HUDEP-2 (cell line): ENCODE measurements around the gene GPT2.
A peak's percentile ranks its signal among the peaks of the same experiment; 100 is the strongest.
"Not testable (repeated sequence)": the region's sequence is repeated elsewhere in the genome, so short reads cannot be mapped to it uniquely, and the experiment has no call there.

ENCODE experiments used
- DNase-seq, 76 experiments: peaks; one replicate each; lab custom pipeline; 2025; ENCODE audit not compliant: unreplicated experiment in 76 of 76; lab: John Stamatoyannopoulos, UW

The GPT2 gene

DNA sequence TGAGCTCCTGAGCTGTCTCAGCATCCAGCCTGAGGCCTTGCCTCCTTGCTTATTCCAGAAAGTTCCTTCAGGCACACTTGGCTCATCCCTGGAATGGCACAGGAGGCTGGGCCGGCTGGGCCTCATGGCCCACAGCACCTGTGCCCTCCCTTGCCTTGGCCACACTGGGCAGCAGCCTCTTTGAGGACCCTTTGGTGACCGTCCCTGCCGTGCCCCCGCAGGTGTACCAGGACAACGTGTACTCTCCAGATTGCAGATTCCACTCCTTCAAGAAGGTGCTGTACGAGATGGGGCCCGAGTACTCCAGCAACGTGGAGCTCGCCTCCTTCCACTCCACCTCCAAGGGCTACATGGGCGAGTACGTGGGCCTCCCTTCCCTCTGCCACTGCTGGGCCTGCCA, 34.2 kb downstream of the GPT2 start:
- no peak for DNase-seq

DNA sequence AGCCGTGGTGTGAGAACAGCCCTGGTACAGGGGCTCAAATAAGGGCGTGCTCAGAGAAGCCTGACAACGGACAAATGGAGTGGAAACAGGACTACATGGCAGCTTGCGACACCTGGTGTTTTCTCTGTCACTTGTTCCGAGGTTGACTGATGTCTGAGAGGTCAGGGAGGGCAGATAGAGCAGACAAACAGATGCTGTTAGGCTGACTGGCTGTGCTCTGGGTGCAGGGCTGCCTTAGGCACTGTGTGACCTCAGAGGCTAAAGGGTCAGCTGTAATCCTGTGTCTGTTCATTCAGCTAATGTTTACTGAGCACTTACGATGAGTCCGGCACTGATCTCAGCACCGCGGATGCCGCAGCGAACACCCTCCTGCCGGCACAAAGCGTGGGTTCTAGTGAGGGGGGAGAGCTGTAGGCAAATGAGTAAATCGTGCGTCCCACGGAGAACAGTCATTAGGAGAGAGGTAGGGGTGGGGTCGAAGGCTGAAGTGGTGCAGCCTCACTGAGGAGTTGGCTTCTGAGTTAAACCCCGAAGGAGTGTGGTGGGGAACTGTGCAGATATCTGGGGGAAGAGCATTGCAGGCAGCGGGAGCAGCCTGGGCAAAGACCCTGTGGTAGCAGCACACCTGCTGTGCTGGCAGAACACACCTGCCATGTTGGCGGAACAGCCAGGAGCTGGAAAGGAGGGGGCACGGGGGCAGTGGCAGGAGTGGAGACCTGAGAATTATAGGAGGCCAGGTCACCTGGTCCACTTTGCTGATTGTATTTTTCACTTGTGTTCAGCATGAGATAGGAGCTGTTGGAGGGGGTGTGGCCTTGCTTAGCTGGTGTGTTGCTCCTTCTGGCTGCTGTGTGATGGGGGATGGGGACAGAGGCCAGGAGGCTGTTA, 35.0 kb downstream of the GPT2 start:
- peak in 3 of 76 experiments; percentile 4 to 17 (median 6) for DNase-seq

DNA sequence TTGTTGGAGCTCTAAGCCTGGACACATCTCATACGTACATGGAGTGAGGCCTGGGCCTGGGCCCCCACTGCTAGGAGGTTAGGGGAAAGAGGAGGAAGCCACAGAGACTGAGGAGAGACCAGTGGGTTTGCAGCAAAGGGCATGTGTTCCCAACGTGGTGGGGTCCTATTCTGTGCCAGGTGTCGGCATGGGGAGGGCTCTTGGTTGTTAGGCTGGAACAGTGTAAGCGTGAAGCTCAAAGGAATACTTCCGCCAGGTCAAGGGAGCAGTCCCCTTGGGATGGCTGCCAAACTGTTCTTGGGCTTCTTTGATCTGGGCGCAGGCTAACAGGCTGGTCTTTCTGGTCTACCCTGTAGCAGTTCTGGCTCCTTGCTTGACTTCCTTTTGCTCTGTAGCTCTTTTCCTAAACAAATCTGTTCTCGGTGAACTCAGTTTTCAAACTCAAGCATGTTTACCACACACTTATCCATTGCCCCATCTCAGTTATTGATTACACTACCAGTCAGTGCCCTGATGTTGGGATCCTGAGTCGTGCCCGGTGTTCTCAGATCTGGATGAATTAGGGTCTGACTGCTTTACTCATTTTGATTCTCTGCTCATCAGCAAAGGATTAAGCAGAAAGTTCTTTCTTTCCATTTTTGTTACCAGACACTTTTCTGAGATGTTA, 36.4 kb downstream of the GPT2 start:
- DNase-seq: no peak

GRCh38 chr16:46922239-46922638, 38.1 kb downstream of the GPT2 start:
- DNase-seq: no peak

- DNase-seq: no peak
Observed at GRCh38 chr16:46923513-46924295, 39.5 kb downstream of the GPT2 start.

- no peak for DNase-seq
Observed at GRCh38 chr16:46924402-46924801, 40.2 kb downstream of the GPT2 start.

DNA sequence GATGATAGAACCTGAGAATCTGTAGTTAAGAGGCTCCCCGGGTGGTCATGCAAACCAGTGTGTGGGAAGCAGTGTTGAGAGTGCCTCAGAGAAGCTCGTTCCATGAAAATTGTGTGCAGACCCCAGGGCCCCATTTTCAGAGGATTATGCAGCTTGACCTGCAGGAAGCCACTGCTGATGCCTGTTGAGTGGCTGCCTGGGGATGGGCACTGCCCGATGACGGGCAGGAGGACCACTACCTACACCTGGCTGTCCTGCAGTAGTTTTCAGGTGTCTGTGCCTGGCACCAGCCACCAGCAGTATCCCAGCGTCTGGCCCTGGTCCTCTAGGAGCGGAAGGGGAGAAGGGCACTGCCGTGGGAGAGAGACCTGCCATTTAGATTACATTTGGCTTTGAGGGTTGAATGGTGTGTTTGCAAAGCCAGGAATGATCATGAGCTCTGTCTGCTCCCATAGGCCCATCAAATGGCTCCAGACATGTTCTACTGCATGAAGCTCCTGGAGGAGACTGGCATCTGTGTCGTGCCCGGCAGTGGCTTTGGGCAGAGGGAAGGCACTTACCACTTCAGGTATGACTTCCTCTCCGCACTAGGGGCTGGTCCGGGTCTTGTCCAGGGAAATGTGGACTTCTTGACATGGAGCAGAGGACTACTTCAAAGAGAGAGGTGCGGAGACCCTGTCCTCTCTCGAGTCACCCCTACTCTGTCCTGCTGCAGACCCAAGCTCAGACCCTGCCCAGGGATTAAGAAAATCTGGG, 42.5 kb downstream of the GPT2 start:
- no peak for DNase-seq

GRCh38 chr16:46927273-46927672, 43.1 kb downstream of the GPT2 start:
- DNase-seq: no peak

DNA sequence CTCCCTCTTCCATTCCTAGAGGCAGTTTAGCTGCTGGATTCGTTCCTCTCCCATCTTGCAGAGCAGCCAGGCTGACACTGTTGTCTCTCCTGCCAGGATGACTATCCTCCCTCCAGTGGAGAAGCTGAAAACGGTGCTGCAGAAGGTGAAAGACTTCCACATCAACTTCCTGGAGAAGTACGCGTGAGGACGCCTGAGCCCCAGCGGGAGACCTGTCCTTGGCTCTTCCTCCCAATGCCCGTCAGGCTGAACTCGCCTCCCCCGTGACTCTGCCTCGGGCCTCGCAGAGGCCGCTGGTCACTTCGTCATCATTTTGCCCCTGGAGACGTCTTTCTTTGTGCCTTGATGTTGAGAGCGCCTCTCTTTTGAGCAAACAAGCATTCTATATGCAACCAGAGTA, 44.6 kb downstream of the GPT2 start:
- DNase-seq: no peak

GRCh38 chr16:46929378-46930332, 45.5 kb downstream of the GPT2 start:
- peak in 60 of 76 experiments; percentile 2 to 69 (median 37) for DNase-seq

DNA sequence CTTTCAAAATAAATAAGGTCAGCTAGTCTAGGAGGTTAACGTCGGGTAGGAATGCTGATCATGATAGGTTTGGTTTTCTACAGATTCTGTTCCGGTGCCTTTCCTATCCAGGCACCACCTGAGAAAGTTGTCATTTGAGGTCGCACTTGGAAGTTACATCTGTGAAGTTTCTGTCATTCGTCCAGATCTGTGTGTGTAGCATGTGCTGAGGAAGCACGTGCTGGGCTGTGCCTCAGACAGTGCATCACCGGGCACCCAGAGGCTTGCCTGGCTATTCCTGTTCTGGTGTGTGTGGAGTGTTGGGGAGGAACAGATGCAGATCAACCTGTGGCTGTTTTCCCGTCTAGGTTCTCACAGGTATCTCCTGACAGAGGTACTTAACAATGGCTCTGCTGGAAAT, 46.7 kb downstream of the GPT2 start:
- no peak for DNase-seq

DNA sequence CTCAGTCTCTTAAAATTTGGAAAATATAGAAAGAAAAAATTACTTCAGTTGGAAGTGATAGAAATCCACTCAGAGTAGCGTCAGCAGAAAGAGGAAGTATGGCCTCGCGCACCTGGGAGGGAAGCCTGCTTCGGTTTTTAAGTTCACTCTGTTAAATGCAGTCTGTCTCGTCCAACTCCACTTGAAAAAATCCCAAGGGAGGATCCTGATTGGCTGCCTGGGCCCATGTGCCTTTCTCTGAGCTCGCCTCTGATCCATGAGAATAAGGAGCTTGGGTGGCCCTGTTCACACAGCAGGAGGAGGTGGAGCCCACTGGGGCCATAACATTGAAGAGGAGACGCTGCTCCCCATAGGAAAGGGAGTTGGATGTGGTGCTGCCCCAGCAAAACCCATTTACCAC, 48.6 kb downstream of the GPT2 start:
- DNase-seq: no peak

GRCh38 chr16:46937536-46937935, 53.4 kb downstream of the GPT2 start:
- DNase-seq: no peak

DNA sequence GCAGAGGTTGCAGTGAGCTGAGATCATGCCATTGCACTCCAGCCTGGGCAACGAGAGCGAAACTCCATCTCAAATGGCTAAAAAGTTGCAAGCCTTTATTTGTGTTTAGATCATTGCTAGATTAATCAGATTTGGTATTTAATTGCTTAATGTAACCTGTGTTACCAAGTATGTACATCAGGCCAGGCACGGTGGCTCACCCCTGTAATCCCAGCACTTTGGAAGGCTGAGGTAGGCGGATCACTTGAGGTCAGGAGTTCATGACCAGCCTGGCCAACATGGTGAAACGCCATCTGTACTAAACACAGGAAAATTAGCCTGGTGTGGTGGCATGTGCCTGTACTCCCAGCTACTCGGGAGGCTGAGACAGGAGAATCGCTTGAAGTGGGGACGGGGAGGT, 60.6 kb downstream of the GPT2 start:
- not testable (repeated sequence) for DNase-seq

DNA sequence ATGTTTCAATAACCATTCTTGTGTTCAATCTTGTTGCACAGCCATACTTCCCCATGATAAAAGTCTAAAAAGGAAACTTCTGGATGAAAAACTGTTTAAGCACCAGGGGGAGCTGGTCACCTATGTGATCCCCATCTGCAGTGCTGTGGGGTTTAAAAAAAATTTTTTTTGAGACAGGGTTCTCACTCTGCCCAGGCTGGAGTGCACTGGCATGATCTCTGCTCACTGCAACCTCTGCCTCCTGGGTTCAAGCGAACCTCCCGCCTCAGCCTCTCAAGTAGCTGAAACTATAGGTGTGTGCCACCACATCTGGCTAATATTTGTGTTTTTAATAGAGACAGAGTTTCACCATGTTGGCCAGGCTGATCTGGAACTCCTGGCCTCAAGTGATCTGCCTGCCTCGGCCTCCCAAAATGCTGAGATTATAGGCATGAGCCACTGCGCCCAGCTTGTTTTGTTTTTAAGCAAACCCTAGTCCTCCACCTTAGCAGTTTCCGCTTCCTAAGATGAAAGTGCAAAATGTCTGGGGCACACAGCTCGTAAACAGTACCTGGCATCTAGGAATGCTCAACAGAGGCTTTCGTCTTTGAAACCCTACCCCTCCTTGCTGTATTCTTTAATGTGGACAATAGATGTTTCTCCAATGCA, 63.9 kb downstream of the GPT2 start:
- DNase-seq: peak in 25 of 76 experiments; percentile 2 to 57 (median 21)

DNA sequence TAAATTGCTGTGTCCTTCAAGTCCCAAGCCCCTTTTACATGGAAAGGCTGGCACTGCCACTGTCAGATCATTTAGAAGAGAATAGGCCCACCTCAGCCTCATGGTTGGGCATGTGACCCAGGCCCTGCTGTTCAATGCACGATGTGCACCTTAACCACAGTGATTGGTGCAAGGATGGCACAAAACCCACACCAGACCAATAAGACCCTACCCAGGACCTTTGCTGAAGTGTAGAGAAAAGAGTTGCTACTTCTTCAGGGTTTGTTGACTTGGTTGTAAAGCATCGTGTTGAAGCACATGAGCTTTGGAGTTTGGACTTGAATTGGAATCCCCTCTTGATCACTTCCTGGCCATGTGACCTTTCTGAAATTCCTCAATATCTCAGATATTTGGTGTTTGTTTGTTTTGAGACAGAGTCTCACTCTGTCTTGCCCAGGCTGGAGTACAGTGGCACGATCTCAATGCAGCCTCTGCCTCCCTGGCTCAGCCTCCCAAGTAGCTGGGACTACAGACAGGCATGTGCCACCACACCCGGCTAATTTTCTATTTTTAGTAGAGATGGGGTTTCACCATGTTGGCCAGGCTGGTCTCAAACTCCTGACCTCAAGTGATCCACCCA, 64.5 kb downstream of the GPT2 start:
- DNase-seq: no peak

- DNase-seq: no peak
Observed at GRCh38 chr16:46949241-46949892, 65.2 kb downstream of the GPT2 start.

DNA sequence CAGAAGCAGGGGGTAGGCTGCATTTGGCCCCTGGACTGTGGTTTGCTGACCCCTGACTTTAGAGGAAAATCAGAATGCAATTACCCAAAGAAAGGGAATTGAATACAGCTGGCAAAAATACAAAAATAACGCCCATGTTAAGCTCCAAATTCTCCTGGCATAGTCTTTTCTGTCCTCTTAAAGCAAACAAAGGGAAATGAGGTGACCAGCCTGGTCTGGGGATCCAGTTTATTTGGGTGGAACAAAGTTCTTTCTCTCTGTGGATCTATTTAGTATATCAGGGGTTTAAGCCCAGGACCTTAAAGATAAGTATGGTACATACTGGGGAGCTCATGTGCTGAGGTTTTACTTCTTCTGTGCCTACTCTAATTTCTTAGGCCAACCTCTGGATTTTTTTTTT, 65.8 kb downstream of the GPT2 start:
- no peak for DNase-seq
